LNCaP clone FGC (cell line): ENCODE data around the gene CPSF4L.

Experiments
- DNase-seq: peaks from one replicate; pipeline ENCODE4 v3.0.0-alpha.2; 2011; ENCODE audit warnings: low read depth
- H3K4me3 ChIP-seq: 2 replicates; pipeline ENCODE4 v1.5.1; 2011; ENCODE audit warnings: mild to moderate bottlenecking, low read depth, low read length, control low read depth
- TF ChIP-seq, protein P1 (sequence below): IDR thresholded peaks from 2 replicates; pipeline ENCODE4 v1.5.1; 2012; ENCODE audit warnings: mild to moderate bottlenecking; ENCODE audit not compliant: control insufficient read depth, insufficient read depth; ENCODE audit errors: extremely low read depth

CPSF4L gene

DNA sequence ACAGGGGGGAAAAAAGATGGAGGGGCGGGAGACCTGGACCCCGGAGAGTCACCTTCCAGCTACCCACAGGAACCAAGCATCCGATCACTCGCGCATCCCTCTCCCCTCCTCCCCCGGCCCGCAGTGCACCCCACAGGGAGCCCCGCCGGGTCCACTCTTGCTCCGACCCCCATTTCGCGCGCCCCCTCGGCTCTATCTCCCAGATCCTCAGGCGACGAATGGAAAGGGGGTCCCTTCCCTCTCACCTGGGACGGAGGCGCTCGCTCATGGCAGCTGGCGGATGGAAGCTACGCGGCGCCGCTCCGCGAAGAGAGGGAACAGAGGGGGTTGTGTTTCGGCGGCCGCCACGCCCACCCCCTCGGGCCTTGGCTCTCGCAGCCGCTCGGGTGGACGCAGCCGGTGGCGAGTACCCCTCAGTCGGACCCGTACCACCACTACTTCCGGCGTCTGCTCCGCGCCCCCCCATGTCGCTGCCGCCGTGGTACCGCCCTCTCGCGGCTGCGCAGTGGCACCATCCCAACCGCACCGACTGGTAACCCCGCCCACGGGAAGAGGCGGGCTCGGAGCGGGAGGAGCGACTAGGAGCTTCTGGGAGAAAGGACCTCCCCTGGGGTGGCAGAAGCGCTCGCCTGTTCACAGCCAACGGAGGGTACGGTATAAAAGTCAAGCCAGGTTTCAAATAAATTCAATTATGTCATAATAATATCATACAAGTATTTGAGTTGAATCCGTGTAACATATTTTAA lies 29.7 kb downstream of the CPSF4L start:
- peak; percentile 63 for DNase-seq

DNA sequence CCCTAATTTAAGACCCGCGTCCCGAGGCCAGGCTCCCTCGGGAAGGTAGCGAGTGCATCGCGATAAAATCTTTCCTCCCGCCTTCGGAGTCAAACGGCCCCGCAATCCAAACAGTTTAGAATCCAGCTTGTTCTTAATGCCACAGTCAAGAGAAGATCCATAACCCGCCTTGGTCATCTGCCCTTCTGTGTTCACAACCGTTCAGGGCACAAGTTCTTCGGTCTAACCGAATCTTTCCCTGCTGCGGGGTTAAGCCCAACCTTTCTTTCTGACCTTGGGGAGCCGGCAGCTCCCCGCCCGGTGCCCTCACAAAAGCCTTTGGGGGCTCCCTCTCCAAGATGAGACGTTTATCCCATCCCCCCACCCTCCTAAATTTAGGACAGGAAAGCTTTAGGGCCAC lies 30.3 kb downstream of the CPSF4L start:
- TF ChIP-seq, protein P1, sequence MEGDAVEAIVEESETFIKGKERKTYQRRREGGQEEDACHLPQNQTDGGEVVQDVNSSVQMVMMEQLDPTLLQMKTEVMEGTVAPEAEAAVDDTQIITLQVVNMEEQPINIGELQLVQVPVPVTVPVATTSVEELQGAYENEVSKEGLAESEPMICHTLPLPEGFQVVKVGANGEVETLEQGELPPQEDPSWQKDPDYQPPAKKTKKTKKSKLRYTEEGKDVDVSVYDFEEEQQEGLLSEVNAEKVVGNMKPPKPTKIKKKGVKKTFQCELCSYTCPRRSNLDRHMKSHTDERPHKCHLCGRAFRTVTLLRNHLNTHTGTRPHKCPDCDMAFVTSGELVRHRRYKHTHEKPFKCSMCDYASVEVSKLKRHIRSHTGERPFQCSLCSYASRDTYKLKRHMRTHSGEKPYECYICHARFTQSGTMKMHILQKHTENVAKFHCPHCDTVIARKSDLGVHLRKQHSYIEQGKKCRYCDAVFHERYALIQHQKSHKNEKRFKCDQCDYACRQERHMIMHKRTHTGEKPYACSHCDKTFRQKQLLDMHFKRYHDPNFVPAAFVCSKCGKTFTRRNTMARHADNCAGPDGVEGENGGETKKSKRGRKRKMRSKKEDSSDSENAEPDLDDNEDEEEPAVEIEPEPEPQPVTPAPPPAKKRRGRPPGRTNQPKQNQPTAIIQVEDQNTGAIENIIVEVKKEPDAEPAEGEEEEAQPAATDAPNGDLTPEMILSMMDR: no peak
- DNase-seq: no peak
- peak overlapping the region; percentile 88 for H3K4me3 ChIP-seq

More for the DNA sequence above, 29.7 kb downstream of the CPSF4L start:
- H3K4me3 ChIP-seq: peak overlapping the region; percentile 88
- TF ChIP-seq, protein P1: no peak; the same call in 1 of the 2 replicates

DNA sequence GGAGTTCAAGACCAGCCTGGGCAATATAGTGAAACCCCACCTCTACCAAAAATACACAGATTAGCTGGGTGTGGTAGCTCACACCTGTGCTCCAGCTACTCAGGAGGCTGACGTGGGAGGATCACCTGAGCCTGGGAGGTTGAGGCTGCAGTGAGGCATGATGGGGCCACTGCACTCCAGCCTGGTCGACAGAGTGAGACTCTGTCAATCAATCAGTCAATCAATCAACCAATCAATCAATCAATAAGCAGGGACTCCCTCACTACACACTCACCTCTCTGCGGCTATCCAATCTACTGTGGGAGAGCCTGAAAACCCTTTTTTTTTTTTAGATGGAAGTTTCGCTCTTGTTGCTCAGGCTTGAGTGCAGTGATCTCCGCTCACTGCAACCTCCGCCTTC lies 31.6 kb downstream of the CPSF4L start:
- no peak for DNase-seq
- TF ChIP-seq, protein P1: no peak
- H3K4me3 ChIP-seq: no peak overlapping the region

DNA sequence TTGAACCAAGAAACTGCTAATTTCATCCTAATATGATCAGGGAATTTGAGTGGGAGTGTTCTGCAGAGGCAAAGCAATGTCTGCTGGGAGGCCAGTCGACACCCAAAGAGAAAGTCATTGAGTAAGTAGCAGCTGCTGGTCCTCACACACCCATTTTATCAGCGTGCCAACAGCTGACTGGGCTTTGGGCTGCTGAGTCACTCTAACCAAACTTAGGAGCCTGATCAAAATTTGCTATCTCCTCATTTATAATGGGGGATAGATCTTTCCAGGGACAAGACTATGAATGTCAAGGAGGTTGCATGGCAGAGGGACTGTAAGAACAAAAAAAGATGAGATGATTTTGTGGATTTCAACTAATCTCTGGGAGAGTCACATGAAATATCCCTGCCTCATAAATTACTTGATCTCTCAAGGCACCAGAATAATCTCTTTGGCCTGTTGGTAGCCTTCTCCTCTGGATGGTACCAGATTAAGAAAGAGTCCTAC lies 32.9 kb downstream of the CPSF4L start:
- no peak overlapping the region for H3K4me3 ChIP-seq
- TF ChIP-seq, protein P1: no peak
- peak; percentile 26 for DNase-seq

DNA sequence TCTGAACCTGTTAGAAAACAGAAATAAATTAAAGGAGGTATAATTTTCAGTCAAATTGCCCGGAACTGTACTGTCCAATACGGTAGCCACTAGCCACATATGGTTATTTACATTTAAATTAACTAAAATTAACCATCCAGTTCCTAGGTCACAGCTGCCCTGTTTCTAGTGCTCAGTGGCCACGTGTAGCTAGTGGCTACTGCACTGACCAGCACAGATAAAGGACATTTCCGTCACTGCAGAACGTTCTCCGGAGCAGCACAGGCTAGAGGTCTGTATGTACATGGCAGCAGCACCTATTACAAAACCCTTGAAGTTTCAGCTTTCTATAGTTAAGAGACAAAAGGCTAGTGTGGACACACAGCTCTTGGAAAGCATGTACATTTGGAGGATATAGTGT lies 33.7 kb downstream of the CPSF4L start:
- TF ChIP-seq, protein P1: no peak
- H3K4me3 ChIP-seq: no peak overlapping the region
- DNase-seq: no peak

DNA sequence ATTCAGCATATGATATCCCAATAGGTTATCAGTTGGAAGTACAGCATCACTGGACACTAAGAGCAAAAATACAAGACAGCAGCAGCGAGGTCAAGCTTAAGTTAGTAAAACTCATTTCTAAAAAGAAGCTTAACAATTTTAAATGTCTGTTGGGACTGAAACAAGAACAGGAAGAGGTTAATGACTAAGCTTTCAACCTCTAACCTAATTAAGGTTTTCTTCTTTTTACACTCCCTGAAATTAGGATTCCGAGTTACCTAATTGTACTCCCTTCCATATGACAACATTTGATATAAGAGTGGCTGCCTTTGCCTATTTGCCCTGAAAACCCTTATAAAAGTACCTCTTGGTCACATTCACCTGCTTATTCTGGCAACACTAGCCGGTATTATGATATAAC lies 34.3 kb downstream of the CPSF4L start:
- DNase-seq: no peak
- TF ChIP-seq, protein P1: no peak
- no peak overlapping the region for H3K4me3 ChIP-seq

DNA sequence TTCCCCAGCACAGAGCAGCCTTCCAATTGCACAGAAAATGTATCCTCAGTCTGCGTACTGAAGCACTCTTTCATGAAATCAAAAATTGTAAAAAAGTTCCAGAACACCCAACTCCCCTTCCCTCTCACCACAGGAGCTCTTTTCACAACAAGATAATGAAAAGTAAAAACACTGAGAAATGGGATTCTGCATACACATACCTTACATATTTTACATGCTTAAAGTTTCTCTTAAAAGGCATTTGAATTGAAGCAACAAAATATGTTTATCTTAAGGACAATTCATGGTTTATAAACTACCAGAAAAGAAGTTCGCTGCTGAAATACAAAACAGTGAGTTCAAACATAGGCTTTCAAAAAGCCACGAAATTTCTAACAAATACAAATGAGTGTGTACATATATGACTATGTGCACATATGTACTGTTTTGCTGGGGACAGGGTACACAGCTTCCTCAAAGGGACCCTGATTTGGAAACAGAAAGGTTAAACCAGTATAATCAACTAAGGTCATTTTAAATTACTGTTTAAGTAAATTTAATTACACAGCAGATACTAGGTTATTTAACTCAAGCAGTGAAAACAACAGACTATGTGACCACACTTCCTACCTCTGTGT lies 35.0 kb downstream of the CPSF4L start:
- TF ChIP-seq, protein P1: no peak
- no peak overlapping the region for H3K4me3 ChIP-seq
- no peak for DNase-seq
